ENCODE measurements around the gene UPB1.

DNA sequence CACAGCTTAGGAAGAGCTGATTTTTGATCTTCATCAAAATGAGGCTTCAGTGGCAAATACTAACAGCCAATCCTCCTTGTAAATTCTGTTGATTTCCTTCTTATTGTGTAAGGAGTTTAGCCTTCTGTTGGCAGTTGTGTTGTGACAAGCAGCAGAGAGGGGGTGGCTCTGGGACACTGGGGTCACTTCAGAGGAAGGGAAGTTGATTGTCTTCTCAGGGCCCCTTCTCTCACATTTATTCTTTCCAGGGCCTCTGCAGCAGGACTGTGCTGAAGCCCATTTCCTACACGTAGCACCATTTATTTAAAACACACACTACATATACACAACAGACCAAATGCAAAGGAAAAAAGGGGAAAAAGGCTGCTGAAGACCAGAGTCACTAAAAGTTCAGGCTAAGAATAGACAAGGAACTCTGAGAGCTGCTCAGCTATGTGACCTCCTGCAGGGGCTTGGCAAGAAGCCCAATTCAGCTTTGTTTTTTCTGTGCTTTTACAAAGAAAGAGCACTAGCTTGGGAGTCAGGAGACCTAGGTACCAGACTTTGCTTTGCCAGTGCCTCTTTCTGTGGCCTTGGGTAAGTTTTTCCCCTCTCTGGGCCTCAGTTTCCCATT is 28.3 kb upstream of the UPB1 start:
- TF ChIP-seq, protein P1, sequence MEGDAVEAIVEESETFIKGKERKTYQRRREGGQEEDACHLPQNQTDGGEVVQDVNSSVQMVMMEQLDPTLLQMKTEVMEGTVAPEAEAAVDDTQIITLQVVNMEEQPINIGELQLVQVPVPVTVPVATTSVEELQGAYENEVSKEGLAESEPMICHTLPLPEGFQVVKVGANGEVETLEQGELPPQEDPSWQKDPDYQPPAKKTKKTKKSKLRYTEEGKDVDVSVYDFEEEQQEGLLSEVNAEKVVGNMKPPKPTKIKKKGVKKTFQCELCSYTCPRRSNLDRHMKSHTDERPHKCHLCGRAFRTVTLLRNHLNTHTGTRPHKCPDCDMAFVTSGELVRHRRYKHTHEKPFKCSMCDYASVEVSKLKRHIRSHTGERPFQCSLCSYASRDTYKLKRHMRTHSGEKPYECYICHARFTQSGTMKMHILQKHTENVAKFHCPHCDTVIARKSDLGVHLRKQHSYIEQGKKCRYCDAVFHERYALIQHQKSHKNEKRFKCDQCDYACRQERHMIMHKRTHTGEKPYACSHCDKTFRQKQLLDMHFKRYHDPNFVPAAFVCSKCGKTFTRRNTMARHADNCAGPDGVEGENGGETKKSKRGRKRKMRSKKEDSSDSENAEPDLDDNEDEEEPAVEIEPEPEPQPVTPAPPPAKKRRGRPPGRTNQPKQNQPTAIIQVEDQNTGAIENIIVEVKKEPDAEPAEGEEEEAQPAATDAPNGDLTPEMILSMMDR (IDR thresholded peaks at IDR 0.05 in 8 of 11, conservative IDR thresholded peaks at IDR 0.05 in 3 of 11) = no peak
- TF ChIP-seq POLR2A (IDR thresholded peaks at IDR 0.05) = no peak

Measured in spleen (tissue), 7 donors.